KMS-11 (cell line): Measurements from ENCODE around the gene PLEKHA3.

Experiments used
- H2AFZ ChIP-seq: fragments of 200-600 bp; sonication (generic); 2 replicates; pipeline ENCODE4 v1.6.1; 2016; ENCODE audit warnings: antibody characterized with exemption, mixed run types, low read depth
- H3K27ac ChIP-seq: fragments of 200-600 bp; sonication (generic); 2 replicates; pipeline ENCODE4 v1.6.1; 2016; ENCODE audit warnings: mild to moderate bottlenecking, mixed run types
- H3K27me3 ChIP-seq: fragments of 200-600 bp; sonication (generic); 2 replicates; pipeline ENCODE4 v1.6.1; 2017; ENCODE audit warnings: mild to moderate bottlenecking, low read depth, mixed run types, moderate library complexity; ENCODE audit not compliant: insufficient read depth
- H3K36me3 ChIP-seq: fragments of 200-600 bp; sonication (generic); 2 replicates; pipeline ENCODE4 v1.6.1; 2017; ENCODE audit warnings: mild to moderate bottlenecking, mixed run types; ENCODE audit not compliant: insufficient read depth
- H3K4me1 ChIP-seq: fragments of 200-600 bp; sonication (generic); 2 replicates; pipeline ENCODE4 v1.6.1; 2016; ENCODE audit warnings: mild to moderate bottlenecking, low read depth, mixed run types; ENCODE audit not compliant: poor library complexity, severe bottlenecking
- H3K4me2 ChIP-seq: fragments of 200-600 bp; sonication (generic); 2 replicates; pipeline ENCODE4 v1.7.0; 2016; ENCODE audit warnings: mild to moderate bottlenecking, mixed run types
- H3K4me3 ChIP-seq: fragments of 200-600 bp; sonication (generic); IDR thresholded peaks from 2 replicates; pipeline ENCODE4 v1.6.1; 2017; ENCODE audit warnings: low read depth, low read length, mixed read lengths; ENCODE audit not compliant: insufficient read depth
- H3K79me2 ChIP-seq: fragments of 200-600 bp; sonication (generic); 2 replicates; pipeline ENCODE4 v1.6.1; 2016; ENCODE audit warnings: low read depth, mixed run types; ENCODE audit not compliant: insufficient read depth
- H3K9ac ChIP-seq: fragments of 200-600 bp; sonication (generic); 2 replicates; pipeline ENCODE4 v1.6.1; 2016; ENCODE audit warnings: mild to moderate bottlenecking, mixed run types
- H4K20me1 ChIP-seq: fragments of 200-600 bp; sonication (generic); 2 replicates; pipeline ENCODE4 v1.6.1; 2016; ENCODE audit warnings: mild to moderate bottlenecking, mixed run types; ENCODE audit not compliant: insufficient read depth
- CTCF ChIP-seq: fragments of 200-600 bp; sonication (generic); conservative IDR thresholded peaks from 2 replicates; pipeline ENCODE4 v1.6.1; 2017; ENCODE audit warnings: low read depth, mild to moderate bottlenecking, antibody characterized with exemption, low read length, moderate library complexity, mixed read lengths

The PLEKHA3 gene

GRCh38 chr2:178491612-178492011, 11.4 kb downstream of the PLEKHA3 start:
- Histone ChIP-seq H3K9ac (no peak overlapping the region), H3K27me3 (no peaks in the 10 kb centered on the region), H3K4me1 (no peaks in the 10 kb centered on the region), H3K4me2 (no peak overlapping the region), H4K20me1 (no peaks in the 10 kb centered on the region), H2AFZ (no peak overlapping the region), H3K36me3 (0 out of 2 replicates have a peak, but pooled peaks cover 4% of the 10 kb centered on the region), H3K4me3 (no peak overlapping the region), H3K79me2 (no peaks in the 10 kb centered on the region), H3K27ac (no peak overlapping the region)
- TF ChIP-seq CTCF = no peak

- no peaks in the 10 kb centered on the region for H4K20me1 ChIP-seq
- H3K36me3 ChIP-seq = peaks cover 13% of the 10 kb centered on the region; the same call in 1 of the 2 replicates
- no peak overlapping the region for H3K27ac ChIP-seq
Observed at GRCh38 chr2:178496049-178496448, 15.8 kb downstream of the PLEKHA3 start.

GRCh38 chr2:178498137-178498536, 17.9 kb downstream of the PLEKHA3 start:
- Histone ChIP-seq H3K9ac (no peak overlapping the region), H3K27ac (no peak overlapping the region), H3K27me3 (no peaks in the 10 kb centered on the region), H3K79me2 (no peaks in the 10 kb centered on the region), H3K4me2 (no peak overlapping the region), H3K36me3 (peaks cover 13% of the 10 kb centered on the region; the same call in 1 of the 2 replicates), H2AFZ (no peak overlapping the region), H3K4me1 (peaks cover 6% of the 10 kb centered on the region), H4K20me1 (no peaks in the 10 kb centered on the region), H3K4me3 (no peak overlapping the region)
- no peak for TF ChIP-seq CTCF

More at GRCh38 chr2:178496049-178496448, 15.8 kb downstream of the PLEKHA3 start:
- Histone ChIP-seq H3K27me3 (no peaks in the 10 kb centered on the region), H3K4me1 (peaks cover 6% of the 10 kb centered on the region), H3K4me3 (no peak overlapping the region), H2AFZ (no peak overlapping the region), H3K79me2 (no peaks in the 10 kb centered on the region), H3K9ac (no peak overlapping the region), H3K4me2 (no peak overlapping the region)
- no peak for TF ChIP-seq CTCF

GRCh38 chr2:178499640-178500039, 19.4 kb downstream of the PLEKHA3 start:
- H3K9ac ChIP-seq = no peak overlapping the region
- H2AFZ ChIP-seq = no peak overlapping the region
- peaks cover 10% of the 10 kb centered on the region; the same call in 1 of the 2 replicates for H3K36me3 ChIP-seq
- no peak for TF ChIP-seq CTCF
- H3K4me1 ChIP-seq = peaks cover 6% of the 10 kb centered on the region
- H3K27me3 ChIP-seq = no peaks in the 10 kb centered on the region
- no peaks in the 10 kb centered on the region for H3K79me2 ChIP-seq
- H3K4me3 ChIP-seq = no peak overlapping the region
- H3K27ac ChIP-seq = no peak overlapping the region
- H4K20me1 ChIP-seq = no peaks in the 10 kb centered on the region
- no peak overlapping the region for H3K4me2 ChIP-seq
